ENCODE results near the gene METTL1.

The METTL1 gene

GRCh38 chr12:57746025-57746424 is 25.9 kb downstream of the METTL1 start:
- Histone ChIP-seq H3K4me3 (ENCODE audit: low read depth, low read length) (peak overlapping the region; percentile 90), H3K27me3 (ENCODE audit: control insufficient read depth, insufficient read depth, low read length) (peaks cover 19% of the 10 kb centered on the region), H3K36me3 (ENCODE audit: control insufficient read depth, insufficient read depth, low read length) (peaks cover 24% of the 10 kb centered on the region), H3K9me3 (ENCODE audit: control insufficient read depth, insufficient read depth, low read length) (no peaks in the 10 kb centered on the region), H3K4me1 (ENCODE audit: control insufficient read depth, insufficient read depth, low read length) (peaks cover 3% of the 10 kb centered on the region), H3K9ac (ENCODE audit: low read depth, low read length) (no peak overlapping the region)

- H3K4me3 ChIP-seq (ENCODE audit: low read depth, low read length): peak overlapping the region; percentile 90
- H3K4me1 ChIP-seq (ENCODE audit: control insufficient read depth, insufficient read depth, low read length): peaks cover 3% of the 10 kb centered on the region
- H3K9ac ChIP-seq (ENCODE audit: low read depth, low read length): peak overlapping the region; percentile 67
- H3K9me3 ChIP-seq (ENCODE audit: control insufficient read depth, insufficient read depth, low read length): no peaks in the 10 kb centered on the region
- peaks cover 22% of the 10 kb centered on the region for H3K36me3 ChIP-seq (ENCODE audit: control insufficient read depth, insufficient read depth, low read length)
- peaks cover 25% of the 10 kb centered on the region for H3K27me3 ChIP-seq (ENCODE audit: control insufficient read depth, insufficient read depth, low read length)
Measured at GRCh38 chr12:57745485-57745881, 26.4 kb downstream of the METTL1 start.

GRCh38 chr12:57744777-57745484 is 27.0 kb downstream of the METTL1 start, which contains the start of gene TSPAN31:
Gene TSPAN31 (plus strand): TSS chr12:57745039. CDS start chr12:57745155, 116 bp downstream.
- H3K4me1 ChIP-seq (ENCODE audit: control insufficient read depth, insufficient read depth, low read length): peaks cover 3% of the 10 kb centered on the region
- peaks cover 30% of the 10 kb centered on the region for H3K27me3 ChIP-seq (ENCODE audit: control insufficient read depth, insufficient read depth, low read length)
- H3K9ac ChIP-seq (ENCODE audit: low read depth, low read length): peak within 1 kb of the TSS; percentile 67
- H3K36me3 ChIP-seq (ENCODE audit: control insufficient read depth, insufficient read depth, low read length): peaks cover 19% of the 10 kb centered on the region
- H3K9me3 ChIP-seq (ENCODE audit: control insufficient read depth, insufficient read depth, low read length): no peaks in the 10 kb centered on the region
- peak within 1 kb of the TSS; percentile 90 for H3K4me3 ChIP-seq (ENCODE audit: low read depth, low read length)

- Histone ChIP-seq H3K9me3 (ENCODE audit: control insufficient read depth, insufficient read depth, low read length) (no peaks in the 10 kb centered on the region), H3K4me3 (ENCODE audit: low read depth, low read length) (peak overlapping the region; percentile 90), H3K36me3 (ENCODE audit: control insufficient read depth, insufficient read depth, low read length) (peaks cover 19% of the 10 kb centered on the region), H3K9ac (ENCODE audit: low read depth, low read length) (peak overlapping the region; percentile 28), H3K4me1 (ENCODE audit: control insufficient read depth, insufficient read depth, low read length) (peaks cover 3% of the 10 kb centered on the region), H3K27me3 (ENCODE audit: control insufficient read depth, insufficient read depth, low read length) (peaks cover 36% of the 10 kb centered on the region)
Measured at GRCh38 chr12:57744194-57744776, 27.6 kb downstream of the METTL1 start.

DNA sequence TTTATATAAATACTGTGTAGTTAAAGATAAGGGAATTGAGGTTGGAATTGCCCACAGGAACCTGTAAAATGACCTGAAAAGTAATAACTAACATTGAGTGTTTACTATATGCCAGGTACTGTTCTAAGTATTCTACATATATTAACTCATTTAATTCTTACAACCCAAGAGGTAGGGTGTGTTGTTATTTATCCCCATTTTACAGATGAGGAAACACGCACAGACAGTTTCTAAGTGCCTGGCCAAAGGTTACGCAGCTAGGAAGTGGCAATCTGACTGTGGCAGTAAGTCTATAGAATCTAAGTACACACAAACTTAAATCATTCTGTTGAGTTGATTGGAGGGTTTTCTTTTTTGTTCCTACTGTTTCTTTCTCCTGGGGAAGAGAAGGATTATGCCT is 28.1 kb downstream of the METTL1 start:
- Histone ChIP-seq H3K27me3 (ENCODE audit: control insufficient read depth, insufficient read depth, low read length) (peaks cover 41% of the 10 kb centered on the region), H3K9me3 (ENCODE audit: control insufficient read depth, insufficient read depth, low read length) (no peaks in the 10 kb centered on the region), H3K9ac (ENCODE audit: low read depth, low read length) (no peak overlapping the region), H3K36me3 (ENCODE audit: control insufficient read depth, insufficient read depth, low read length) (peaks cover 19% of the 10 kb centered on the region), H3K4me3 (ENCODE audit: low read depth, low read length) (no peak overlapping the region), H3K4me1 (ENCODE audit: control insufficient read depth, insufficient read depth, low read length) (peaks cover 3% of the 10 kb centered on the region)

- peaks cover 3% of the 10 kb centered on the region for H3K4me1 ChIP-seq (ENCODE audit: control insufficient read depth, insufficient read depth, low read length)
- H3K9ac ChIP-seq (ENCODE audit: low read depth, low read length): no peak overlapping the region
- no peaks in the 10 kb centered on the region for H3K9me3 ChIP-seq (ENCODE audit: control insufficient read depth, insufficient read depth, low read length)
- peak overlapping the region; percentile 26 for H3K4me3 ChIP-seq (ENCODE audit: low read depth, low read length)
- H3K27me3 ChIP-seq (ENCODE audit: control insufficient read depth, insufficient read depth, low read length): peaks cover 51% of the 10 kb centered on the region
- H3K36me3 ChIP-seq (ENCODE audit: control insufficient read depth, insufficient read depth, low read length): peaks cover 5% of the 10 kb centered on the region
Measured at GRCh38 chr12:57741844-57742738, 29.8 kb downstream of the METTL1 start.

DNA sequence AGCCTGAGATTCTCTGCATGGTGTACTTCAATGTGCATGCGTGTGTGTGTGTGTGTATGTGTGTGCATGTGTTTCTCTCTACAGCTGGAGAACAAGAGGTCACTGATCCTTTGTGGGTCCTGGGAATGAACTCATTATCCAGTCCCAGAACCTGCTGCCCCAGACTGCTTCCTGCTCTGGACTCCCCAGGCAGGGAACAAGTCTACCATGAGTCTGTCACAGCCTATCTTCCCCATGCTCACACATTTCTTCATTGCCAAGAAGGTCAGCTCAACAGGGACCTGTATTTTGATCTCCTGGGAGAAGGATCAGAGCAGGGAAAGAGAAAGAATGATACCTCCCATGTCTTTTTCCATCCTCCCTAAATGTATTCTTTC is 30.5 kb downstream of the METTL1 start:
- no peak overlapping the region for H3K9ac ChIP-seq (ENCODE audit: low read depth, low read length)
- peaks cover 6% of the 10 kb centered on the region for H3K4me1 ChIP-seq (ENCODE audit: control insufficient read depth, insufficient read depth, low read length)
- H3K9me3 ChIP-seq (ENCODE audit: control insufficient read depth, insufficient read depth, low read length): no peaks in the 10 kb centered on the region
- no peak overlapping the region for H3K4me3 ChIP-seq (ENCODE audit: low read depth, low read length)
- H3K36me3 ChIP-seq (ENCODE audit: control insufficient read depth, insufficient read depth, low read length): no peaks in the 10 kb centered on the region
- H3K27me3 ChIP-seq (ENCODE audit: control insufficient read depth, insufficient read depth, low read length): peaks cover 58% of the 10 kb centered on the region

DNA sequence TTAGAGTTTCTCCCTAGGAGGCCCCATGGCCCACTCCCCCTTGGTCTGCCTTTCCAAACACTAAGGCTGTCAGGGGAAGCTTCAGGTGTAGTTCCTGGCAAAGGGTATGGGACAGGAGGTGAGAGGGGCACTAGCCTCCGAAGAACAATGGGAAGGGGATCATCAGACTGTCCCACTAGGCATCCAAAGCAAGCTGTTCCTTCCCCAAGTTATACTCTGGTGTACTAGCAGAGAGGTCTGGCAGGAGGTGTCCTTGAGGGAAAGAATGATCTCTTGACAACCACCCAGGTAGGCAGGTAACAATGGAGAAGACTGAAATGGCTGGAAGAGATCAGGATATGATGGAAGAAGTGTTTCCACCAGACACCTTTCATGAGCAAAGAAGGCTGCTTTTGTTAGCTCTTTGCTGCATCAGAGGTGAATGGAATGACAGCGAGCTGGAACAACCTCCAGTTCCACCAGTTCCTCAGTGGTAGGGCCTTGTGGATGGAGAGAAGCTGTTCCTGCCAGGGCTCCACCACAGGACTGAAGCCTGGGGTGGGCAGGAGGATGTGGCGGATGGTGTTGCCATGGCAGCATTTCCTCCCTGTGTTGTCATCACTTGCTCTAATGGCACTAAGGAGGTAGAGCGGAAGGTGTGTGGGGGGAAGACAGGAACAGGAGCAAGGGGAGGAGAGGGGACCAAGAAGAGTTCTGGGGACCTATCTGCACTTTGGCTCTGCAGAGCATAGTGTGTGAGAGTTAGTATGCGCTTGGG is 31.1 kb downstream of the METTL1 start:
- H3K9ac ChIP-seq (ENCODE audit: low read depth, low read length): no peak overlapping the region
- no peaks in the 10 kb centered on the region for H3K36me3 ChIP-seq (ENCODE audit: control insufficient read depth, insufficient read depth, low read length)
- H3K4me1 ChIP-seq (ENCODE audit: control insufficient read depth, insufficient read depth, low read length): peaks cover 3% of the 10 kb centered on the region
- no peak overlapping the region for H3K4me3 ChIP-seq (ENCODE audit: low read depth, low read length)
- H3K27me3 ChIP-seq (ENCODE audit: control insufficient read depth, insufficient read depth, low read length): peaks cover 64% of the 10 kb centered on the region
- H3K9me3 ChIP-seq (ENCODE audit: control insufficient read depth, insufficient read depth, low read length): no peaks in the 10 kb centered on the region

- H3K27me3 ChIP-seq (ENCODE audit: control insufficient read depth, insufficient read depth, low read length): peaks cover 72% of the 10 kb centered on the region
- H3K4me3 ChIP-seq (ENCODE audit: low read depth, low read length): peak overlapping the region; percentile 41
- no peaks in the 10 kb centered on the region for H3K9me3 ChIP-seq (ENCODE audit: control insufficient read depth, insufficient read depth, low read length)
- no peaks in the 10 kb centered on the region for H3K36me3 ChIP-seq (ENCODE audit: control insufficient read depth, insufficient read depth, low read length)
- H3K9ac ChIP-seq (ENCODE audit: low read depth, low read length): no peak overlapping the region
- H3K4me1 ChIP-seq (ENCODE audit: control insufficient read depth, insufficient read depth, low read length): peaks cover 6% of the 10 kb centered on the region
Measured at GRCh38 chr12:57739914-57740538, 31.9 kb downstream of the METTL1 start.

DNA sequence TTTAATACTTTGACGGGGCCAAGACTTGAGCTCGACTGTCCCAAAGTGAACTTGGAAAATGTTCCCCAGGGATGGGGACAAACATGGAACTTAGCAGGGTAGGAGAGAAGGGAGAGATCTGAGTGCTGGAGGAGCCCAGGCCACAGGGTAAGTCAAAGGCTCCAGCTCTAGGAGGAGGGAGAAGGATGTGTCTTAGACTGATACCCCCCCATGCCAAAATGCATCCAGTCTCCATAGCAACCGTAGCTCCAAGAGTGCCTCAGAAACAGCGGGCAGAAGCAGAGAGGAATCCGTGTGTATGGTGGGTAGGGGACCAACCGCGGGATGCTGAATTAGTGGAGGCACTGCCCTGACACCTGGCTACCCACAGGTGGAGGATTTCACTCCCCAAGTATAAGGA is 32.5 kb downstream of the METTL1 start:
- H3K4me3 ChIP-seq (ENCODE audit: low read depth, low read length): peak overlapping the region; percentile 41
- H3K4me1 ChIP-seq (ENCODE audit: control insufficient read depth, insufficient read depth, low read length): peaks cover 6% of the 10 kb centered on the region
- no peaks in the 10 kb centered on the region for H3K9me3 ChIP-seq (ENCODE audit: control insufficient read depth, insufficient read depth, low read length)
- no peak overlapping the region for H3K9ac ChIP-seq (ENCODE audit: low read depth, low read length)
- no peaks in the 10 kb centered on the region for H3K36me3 ChIP-seq (ENCODE audit: control insufficient read depth, insufficient read depth, low read length)
- peaks cover 78% of the 10 kb centered on the region for H3K27me3 ChIP-seq (ENCODE audit: control insufficient read depth, insufficient read depth, low read length)

Measured in iPS-15b (cell line).